ENCODE measurements around the gene IDI1.

Gene IDI1

DNA sequence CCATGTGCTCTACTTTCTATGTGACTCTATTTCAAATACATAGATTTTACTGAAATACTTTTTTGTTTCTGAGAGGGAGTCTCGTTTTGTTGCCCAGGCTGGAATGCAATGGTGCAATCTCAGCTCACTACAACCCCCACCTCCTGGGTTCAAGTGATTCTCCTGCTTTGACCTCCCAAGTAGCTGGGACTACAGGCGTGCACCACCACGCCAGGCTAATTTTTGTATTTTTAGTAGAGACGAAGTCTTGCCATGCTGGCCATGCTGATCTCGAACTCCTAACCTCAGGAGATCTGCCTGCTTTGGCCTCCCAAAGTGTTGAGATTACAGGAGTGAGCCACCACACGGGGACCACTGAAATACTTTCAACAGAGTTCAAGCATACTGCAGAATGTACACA lies 3.5 kb downstream of the IDI1 start:
- ATAC-seq = no peak
- TF ChIP-seq, protein P1, sequence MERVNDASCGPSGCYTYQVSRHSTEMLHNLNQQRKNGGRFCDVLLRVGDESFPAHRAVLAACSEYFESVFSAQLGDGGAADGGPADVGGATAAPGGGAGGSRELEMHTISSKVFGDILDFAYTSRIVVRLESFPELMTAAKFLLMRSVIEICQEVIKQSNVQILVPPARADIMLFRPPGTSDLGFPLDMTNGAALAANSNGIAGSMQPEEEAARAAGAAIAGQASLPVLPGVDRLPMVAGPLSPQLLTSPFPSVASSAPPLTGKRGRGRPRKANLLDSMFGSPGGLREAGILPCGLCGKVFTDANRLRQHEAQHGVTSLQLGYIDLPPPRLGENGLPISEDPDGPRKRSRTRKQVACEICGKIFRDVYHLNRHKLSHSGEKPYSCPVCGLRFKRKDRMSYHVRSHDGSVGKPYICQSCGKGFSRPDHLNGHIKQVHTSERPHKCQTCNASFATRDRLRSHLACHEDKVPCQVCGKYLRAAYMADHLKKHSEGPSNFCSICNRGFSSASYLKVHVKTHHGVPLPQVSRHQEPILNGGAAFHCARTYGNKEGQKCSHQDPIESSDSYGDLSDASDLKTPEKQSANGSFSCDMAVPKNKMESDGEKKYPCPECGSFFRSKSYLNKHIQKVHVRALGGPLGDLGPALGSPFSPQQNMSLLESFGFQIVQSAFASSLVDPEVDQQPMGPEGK (CRISPR knock-in tag; IDR thresholded peaks at IDR 0.05; ENCODE audit: borderline replicate concordance) = no peak
- no peak for TF ChIP-seq TCF4 (CRISPR knock-in tag; IDR thresholded peaks at IDR 0.05; ENCODE audit: borderline replicate concordance)
- TF ChIP-seq, protein P2, sequence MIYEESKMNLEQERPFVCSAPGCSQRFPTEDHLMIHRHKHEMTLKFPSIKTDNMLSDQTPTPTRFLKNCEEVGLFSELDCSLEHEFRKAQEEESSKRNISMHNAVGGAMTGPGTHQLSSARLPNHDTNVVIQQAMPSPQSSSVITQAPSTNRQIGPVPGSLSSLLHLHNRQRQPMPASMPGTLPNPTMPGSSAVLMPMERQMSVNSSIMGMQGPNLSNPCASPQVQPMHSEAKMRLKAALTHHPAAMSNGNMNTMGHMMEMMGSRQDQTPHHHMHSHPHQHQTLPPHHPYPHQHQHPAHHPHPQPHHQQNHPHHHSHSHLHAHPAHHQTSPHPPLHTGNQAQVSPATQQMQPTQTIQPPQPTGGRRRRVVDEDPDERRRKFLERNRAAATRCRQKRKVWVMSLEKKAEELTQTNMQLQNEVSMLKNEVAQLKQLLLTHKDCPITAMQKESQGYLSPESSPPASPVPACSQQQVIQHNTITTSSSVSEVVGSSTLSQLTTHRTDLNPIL (CRISPR knock-in tag; IDR thresholded peaks at IDR 0.05; ENCODE audit: low read depth) = no peak
- TF ChIP-seq ZNF8 (CRISPR knock-in tag; IDR thresholded peaks at IDR 0.05) = no peak
- no peak for TF ChIP-seq ZNF70 (CRISPR knock-in tag; IDR thresholded peaks at IDR 0.05)
- TF ChIP-seq, protein P3, sequence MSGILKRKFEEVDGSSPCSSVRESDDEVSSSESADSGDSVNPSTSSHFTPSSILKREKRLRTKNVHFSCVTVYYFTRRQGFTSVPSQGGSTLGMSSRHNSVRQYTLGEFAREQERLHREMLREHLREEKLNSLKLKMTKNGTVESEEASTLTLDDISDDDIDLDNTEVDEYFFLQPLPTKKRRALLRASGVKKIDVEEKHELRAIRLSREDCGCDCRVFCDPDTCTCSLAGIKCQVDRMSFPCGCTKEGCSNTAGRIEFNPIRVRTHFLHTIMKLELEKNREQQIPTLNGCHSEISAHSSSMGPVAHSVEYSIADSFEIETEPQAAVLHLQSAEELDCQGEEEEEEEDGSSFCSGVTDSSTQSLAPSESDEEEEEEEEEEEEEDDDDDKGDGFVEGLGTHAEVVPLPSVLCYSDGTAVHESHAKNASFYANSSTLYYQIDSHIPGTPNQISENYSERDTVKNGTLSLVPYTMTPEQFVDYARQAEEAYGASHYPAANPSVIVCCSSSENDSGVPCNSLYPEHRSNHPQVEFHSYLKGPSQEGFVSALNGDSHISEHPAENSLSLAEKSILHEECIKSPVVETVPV (CRISPR knock-in tag; IDR thresholded peaks at IDR 0.05) = no peak
- TF ChIP-seq, protein P4, sequence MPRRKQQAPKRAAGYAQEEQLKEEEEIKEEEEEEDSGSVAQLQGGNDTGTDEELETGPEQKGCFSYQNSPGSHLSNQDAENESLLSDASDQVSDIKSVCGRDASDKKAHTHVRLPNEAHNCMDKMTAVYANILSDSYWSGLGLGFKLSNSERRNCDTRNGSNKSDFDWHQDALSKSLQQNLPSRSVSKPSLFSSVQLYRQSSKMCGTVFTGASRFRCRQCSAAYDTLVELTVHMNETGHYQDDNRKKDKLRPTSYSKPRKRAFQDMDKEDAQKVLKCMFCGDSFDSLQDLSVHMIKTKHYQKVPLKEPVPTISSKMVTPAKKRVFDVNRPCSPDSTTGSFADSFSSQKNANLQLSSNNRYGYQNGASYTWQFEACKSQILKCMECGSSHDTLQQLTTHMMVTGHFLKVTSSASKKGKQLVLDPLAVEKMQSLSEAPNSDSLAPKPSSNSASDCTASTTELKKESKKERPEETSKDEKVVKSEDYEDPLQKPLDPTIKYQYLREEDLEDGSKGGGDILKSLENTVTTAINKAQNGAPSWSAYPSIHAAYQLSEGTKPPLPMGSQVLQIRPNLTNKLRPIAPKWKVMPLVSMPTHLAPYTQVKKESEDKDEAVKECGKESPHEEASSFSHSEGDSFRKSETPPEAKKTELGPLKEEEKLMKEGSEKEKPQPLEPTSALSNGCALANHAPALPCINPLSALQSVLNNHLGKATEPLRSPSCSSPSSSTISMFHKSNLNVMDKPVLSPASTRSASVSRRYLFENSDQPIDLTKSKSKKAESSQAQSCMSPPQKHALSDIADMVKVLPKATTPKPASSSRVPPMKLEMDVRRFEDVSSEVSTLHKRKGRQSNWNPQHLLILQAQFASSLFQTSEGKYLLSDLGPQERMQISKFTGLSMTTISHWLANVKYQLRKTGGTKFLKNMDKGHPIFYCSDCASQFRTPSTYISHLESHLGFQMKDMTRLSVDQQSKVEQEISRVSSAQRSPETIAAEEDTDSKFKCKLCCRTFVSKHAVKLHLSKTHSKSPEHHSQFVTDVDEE (CRISPR knock-in tag; IDR thresholded peaks at IDR 0.05) = no peak
- TF ChIP-seq RARB (CRISPR knock-in tag; IDR thresholded peaks at IDR 0.05) = no peak
- no peak for TF ChIP-seq ZC3H10 (CRISPR knock-in tag; IDR thresholded peaks at IDR 0.05)
- TF ChIP-seq BACH2 (CRISPR knock-in tag; IDR thresholded peaks at IDR 0.05; ENCODE audit: borderline replicate concordance) = no peak
- TF ChIP-seq OSR1 (CRISPR knock-in tag; IDR thresholded peaks at IDR 0.05) = no peak
- TF ChIP-seq ISL1 (CRISPR knock-in tag; IDR thresholded peaks at IDR 0.05) = no peak
- TF ChIP-seq ZNF565 (CRISPR knock-in tag; conservative IDR thresholded peaks at IDR 0.05; ENCODE audit: low read depth) = no peak

DNA sequence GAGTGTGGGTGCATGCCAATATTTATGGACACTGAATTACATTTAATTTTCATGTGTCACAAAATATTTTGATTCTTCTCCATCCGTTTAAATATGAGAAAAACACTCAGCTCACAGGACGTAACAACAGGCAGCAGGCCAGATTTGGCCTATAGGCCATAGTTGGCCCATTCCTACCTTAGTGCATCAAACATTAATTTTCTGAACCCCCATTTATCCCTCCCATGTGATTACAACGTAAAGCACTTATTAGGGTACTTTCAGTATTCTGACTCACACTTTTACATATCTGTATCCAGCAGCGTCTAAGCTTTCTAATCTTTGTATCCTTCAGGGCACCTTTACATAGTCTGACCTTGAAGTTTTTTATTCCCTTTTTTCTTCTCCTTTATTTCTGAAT lies 4.0 kb downstream of the IDI1 start:
- TF ChIP-seq, protein P1 (CRISPR knock-in tag; IDR thresholded peaks at IDR 0.05; ENCODE audit: borderline replicate concordance) = no peak
- TF ChIP-seq, protein P3 (CRISPR knock-in tag; IDR thresholded peaks at IDR 0.05) = no peak
- TF ChIP-seq TCF4 (CRISPR knock-in tag; IDR thresholded peaks at IDR 0.05; ENCODE audit: borderline replicate concordance) = no peak
- TF ChIP-seq OSR1 (CRISPR knock-in tag; IDR thresholded peaks at IDR 0.05) = no peak
- no peak for TF ChIP-seq ZFP3 (CRISPR knock-in tag; IDR thresholded peaks at IDR 0.05)
- TF ChIP-seq, protein P4 (CRISPR knock-in tag; IDR thresholded peaks at IDR 0.05) = no peak
- TF ChIP-seq ARNTL (CRISPR knock-in tag; IDR thresholded peaks at IDR 0.05; ENCODE audit: borderline replicate concordance, low read depth) = no peak
- no peak for ATAC-seq

Measured in SK-N-SH treated with all-trans-retinoic acid at 6 μM for 48 hours (cell line).